ENCODE data around the gene AMOTL2.

The AMOTL2 gene

GRCh38 chr3:134318166-134318565 lies 56.1 kb downstream of the AMOTL2 start:
- H3K9me2 ChIP-seq (replicated peaks; ENCODE audit: insufficient read depth, low read length) = no peaks in the 10 kb centered on the region
- H3K27me3 ChIP-seq (ENCODE audit: low read length) = no peaks in the 10 kb centered on the region
- H3K4me2 ChIP-seq (ENCODE audit: low read depth, low read length, poor library complexity, severe bottlenecking) = no peak overlapping the region
- H3K9me3 ChIP-seq (ENCODE audit: insufficient read depth, low read length) = no peaks in the 10 kb centered on the region
- H3K4me3 ChIP-seq (ENCODE audit: insufficient read depth, low read length, poor library complexity, severe bottlenecking) = no peak overlapping the region
- no peaks in the 10 kb centered on the region for H3K36me3 ChIP-seq (ENCODE audit: low read length)
- no peaks in the 10 kb centered on the region for H4K20me1 ChIP-seq (ENCODE audit: low read depth, low read length)
- H3K79me2 ChIP-seq (ENCODE audit: insufficient read depth, low read length) = no peaks in the 10 kb centered on the region
- TF ChIP-seq, protein P1, sequence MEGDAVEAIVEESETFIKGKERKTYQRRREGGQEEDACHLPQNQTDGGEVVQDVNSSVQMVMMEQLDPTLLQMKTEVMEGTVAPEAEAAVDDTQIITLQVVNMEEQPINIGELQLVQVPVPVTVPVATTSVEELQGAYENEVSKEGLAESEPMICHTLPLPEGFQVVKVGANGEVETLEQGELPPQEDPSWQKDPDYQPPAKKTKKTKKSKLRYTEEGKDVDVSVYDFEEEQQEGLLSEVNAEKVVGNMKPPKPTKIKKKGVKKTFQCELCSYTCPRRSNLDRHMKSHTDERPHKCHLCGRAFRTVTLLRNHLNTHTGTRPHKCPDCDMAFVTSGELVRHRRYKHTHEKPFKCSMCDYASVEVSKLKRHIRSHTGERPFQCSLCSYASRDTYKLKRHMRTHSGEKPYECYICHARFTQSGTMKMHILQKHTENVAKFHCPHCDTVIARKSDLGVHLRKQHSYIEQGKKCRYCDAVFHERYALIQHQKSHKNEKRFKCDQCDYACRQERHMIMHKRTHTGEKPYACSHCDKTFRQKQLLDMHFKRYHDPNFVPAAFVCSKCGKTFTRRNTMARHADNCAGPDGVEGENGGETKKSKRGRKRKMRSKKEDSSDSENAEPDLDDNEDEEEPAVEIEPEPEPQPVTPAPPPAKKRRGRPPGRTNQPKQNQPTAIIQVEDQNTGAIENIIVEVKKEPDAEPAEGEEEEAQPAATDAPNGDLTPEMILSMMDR (IDR thresholded peaks at IDR 0.05; ENCODE audit: insufficient read depth, low read length, poor library complexity, severe bottlenecking) = no peak
- no peak for TF ChIP-seq EZH2phosphoT487 (conservative IDR thresholded peaks at IDR 0.05; ENCODE audit: low read length)
- H2AFZ ChIP-seq (ENCODE audit: low read depth, low read length, severe bottlenecking) = no peak overlapping the region
- no peak overlapping the region for H3K9ac ChIP-seq (ENCODE audit: low read length)
- H3F3A ChIP-seq (ENCODE audit: insufficient read depth) = no peaks in the 10 kb centered on the region
- H3K27ac ChIP-seq (ENCODE audit: low read depth, low read length) = no peak overlapping the region

GRCh38 chr3:134317106-134317947 lies 56.9 kb downstream of the AMOTL2 start:
- Histone ChIP-seq H3K4me2 (ENCODE audit: low read depth, low read length, poor library complexity, severe bottlenecking) (no peak overlapping the region), H3K9me3 (ENCODE audit: insufficient read depth, low read length) (no peaks in the 10 kb centered on the region), H3K4me3 (ENCODE audit: insufficient read depth, low read length, poor library complexity, severe bottlenecking) (no peak overlapping the region), H3K27ac (ENCODE audit: low read depth, low read length) (no peak overlapping the region), H4K20me1 (ENCODE audit: low read depth, low read length) (no peaks in the 10 kb centered on the region), H3K79me2 (ENCODE audit: insufficient read depth, low read length) (no peaks in the 10 kb centered on the region), H2AFZ (ENCODE audit: low read depth, low read length, severe bottlenecking) (no peak overlapping the region), H3K36me3 (ENCODE audit: low read length) (no peaks in the 10 kb centered on the region), H3F3A (ENCODE audit: insufficient read depth) (no peaks in the 10 kb centered on the region), H3K27me3 (ENCODE audit: low read length) (no peaks in the 10 kb centered on the region), H3K9ac (ENCODE audit: low read length) (no peak overlapping the region), H3K9me2 (replicated peaks; ENCODE audit: insufficient read depth, low read length) (no peaks in the 10 kb centered on the region)
- no peak for TF ChIP-seq EZH2phosphoT487 (conservative IDR thresholded peaks at IDR 0.05; ENCODE audit: low read length)
- TF ChIP-seq, protein P1 (IDR thresholded peaks at IDR 0.05; ENCODE audit: insufficient read depth, low read length, poor library complexity, severe bottlenecking) = no peak

DNA sequence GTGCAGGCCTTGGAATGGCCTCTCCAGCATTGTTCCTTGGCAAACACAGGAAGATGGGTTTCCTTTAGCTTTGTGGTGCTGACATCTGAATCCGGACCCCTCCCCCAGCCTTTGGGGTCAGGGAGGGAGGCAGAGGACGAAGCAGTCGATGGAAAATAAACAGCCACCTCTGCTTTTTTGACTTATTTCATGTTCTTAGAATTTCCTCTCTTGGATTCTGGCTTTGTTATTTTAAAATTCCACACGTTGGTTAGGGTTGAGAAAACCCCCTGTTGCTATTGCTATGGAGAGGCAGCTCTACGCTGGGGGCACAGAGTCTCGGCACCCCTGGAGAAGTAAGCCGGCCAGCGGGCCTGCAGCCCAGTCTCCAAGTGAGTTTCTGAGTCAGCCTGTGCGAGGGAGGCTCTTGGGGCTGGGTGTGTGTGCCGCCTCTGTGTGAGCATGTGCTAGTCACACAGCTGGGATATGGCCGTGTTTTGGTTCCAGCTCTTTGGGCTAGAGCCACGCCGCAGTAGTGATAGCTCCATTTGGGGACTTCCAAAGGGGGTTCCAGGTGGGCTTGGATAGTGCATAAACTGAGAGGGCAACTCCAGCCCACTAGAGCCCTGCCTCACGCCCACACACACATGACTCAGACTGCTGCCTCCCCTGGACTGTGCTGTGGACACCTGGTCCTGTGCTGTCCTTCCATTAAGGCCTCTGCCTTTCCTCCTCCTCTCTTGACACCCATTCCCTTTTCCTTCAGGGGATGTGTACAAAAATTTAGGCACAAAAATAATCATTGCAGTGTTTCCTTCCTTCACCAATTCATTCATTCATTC lies 58.8 kb downstream of the AMOTL2 start:
- H3K4me3 ChIP-seq (ENCODE audit: insufficient read depth, low read length, poor library complexity, severe bottlenecking) = no peak overlapping the region
- H3K79me2 ChIP-seq (ENCODE audit: insufficient read depth, low read length) = no peaks in the 10 kb centered on the region
- H3K9me2 ChIP-seq (replicated peaks; ENCODE audit: insufficient read depth, low read length) = no peaks in the 10 kb centered on the region
- no peak overlapping the region for H2AFZ ChIP-seq (ENCODE audit: low read depth, low read length, severe bottlenecking)
- H3K36me3 ChIP-seq (ENCODE audit: low read length) = no peaks in the 10 kb centered on the region
- H3F3A ChIP-seq (ENCODE audit: insufficient read depth) = no peaks in the 10 kb centered on the region
- TF ChIP-seq, protein P1 (IDR thresholded peaks at IDR 0.05; ENCODE audit: insufficient read depth, low read length, poor library complexity, severe bottlenecking) = no peak
- no peak for TF ChIP-seq EZH2phosphoT487 (conservative IDR thresholded peaks at IDR 0.05; ENCODE audit: low read length)
- no peak overlapping the region for H3K9ac ChIP-seq (ENCODE audit: low read length)
- no peaks in the 10 kb centered on the region for H4K20me1 ChIP-seq (ENCODE audit: low read depth, low read length)
- no peak overlapping the region for H3K27ac ChIP-seq (ENCODE audit: low read depth, low read length)
- H3K9me3 ChIP-seq (ENCODE audit: insufficient read depth, low read length) = no peaks in the 10 kb centered on the region
- H3K27me3 ChIP-seq (ENCODE audit: low read length) = no peaks in the 10 kb centered on the region
- H3K4me2 ChIP-seq (ENCODE audit: low read depth, low read length, poor library complexity, severe bottlenecking) = no peak overlapping the region

All from SU-DHL-6 (cell line).